Epithelial cell of proximal tubule (primary cell): ENCODE results near the gene SELENON. TPM values are rescaled to one million over a fixed set of nuclear protein-coding genes. Genes with fewer than 3 reads are reported as not detected.

Experiments
- DNase-seq: peaks from one replicate; pipeline ENCODE4 v3.0.0-alpha.2; 2011; ENCODE audit warnings: low read depth
- H3K4me3 ChIP-seq: 2 replicates; pipeline ENCODE4 v1.5.1; 2011; ENCODE audit warnings: low read depth, mild to moderate bottlenecking, low read length
- CTCF ChIP-seq: conservative IDR thresholded peaks from 2 replicates; pipeline ENCODE4 v1.5.1; 2012; ENCODE audit warnings: low read depth, mild to moderate bottlenecking, low read length
- total RNA-seq: library from RNA; depleted of rRNA; stranded (reverse); fragments of >200 nt; gene quantifications from 2 replicates; pipeline ENCODE4 v1.2.3, GENCODE V29; 2015

The SELENON gene
- total RNA-seq, 1 donor from 2014 or later = 35.1 TPM

GRCh38 chr1:25770541-25771220, 29.3 kb upstream of the SELENON start:
- no peak for TF ChIP-seq CTCF
- no peak overlapping the region for H3K4me3 ChIP-seq
- no peak for DNase-seq

- peak overlapping the region; percentile 19 for H3K4me3 ChIP-seq
- no peak for DNase-seq
- TF ChIP-seq CTCF = no peak
Observed at GRCh38 chr1:25771221-25772114, 28.5 kb upstream of the SELENON start.

- TF ChIP-seq CTCF = no peak
- DNase-seq = no peak
- H3K4me3 ChIP-seq = no peak overlapping the region
Observed at GRCh38 chr1:25772164-25772563, 27.8 kb upstream of the SELENON start.

GRCh38 chr1:25772692-25773245, 27.2 kb upstream of the SELENON start:
- H3K4me3 ChIP-seq = no peak overlapping the region
- no peak for DNase-seq
- no peak for TF ChIP-seq CTCF

- H3K4me3 ChIP-seq = no peak overlapping the region
- DNase-seq = peak; percentile 53
- TF ChIP-seq CTCF = no peak
Observed at GRCh38 chr1:25773441-25774125, 26.4 kb upstream of the SELENON start.

- no peak overlapping the region for H3K4me3 ChIP-seq
- TF ChIP-seq CTCF = no peak
- DNase-seq = no peak
Observed at GRCh38 chr1:25774206-25774803, 25.7 kb upstream of the SELENON start.
